ENCODE results near the gene LBR. TPM values are rescaled to one million over a fixed set of nuclear protein-coding genes. Genes with fewer than 3 reads are reported as not detected.

The LBR gene
- polyA plus RNA-seq, 1 donor (not counting 4 experiments of a cell fraction or from before 2014, with no cell fraction given): 30.5 TPM

GRCh38 chr1:225362805-225363204 lies 65.0 kb downstream of the LBR start:
- H3K4me2 ChIP-seq (ENCODE audit: control insufficient read depth, extremely low read depth, insufficient read depth, low read depth, low read length): no peak overlapping the region
- no peaks in the 10 kb centered on the region for H3K79me2 ChIP-seq (ENCODE audit: control insufficient read depth, insufficient read depth, low read length)
- no peaks in the 10 kb centered on the region for H4K20me1 ChIP-seq (ENCODE audit: control insufficient read depth, extremely low read depth, insufficient read depth, low read length)
- H3K4me3 ChIP-seq (ENCODE audit: control insufficient read depth in 2 of 3, extremely low read depth in 1 of 3, insufficient read depth in 2 of 3, low read depth in 1 of 3, low read length in 3 of 3): no peak overlapping the region
- TF ChIP-seq, protein P1, sequence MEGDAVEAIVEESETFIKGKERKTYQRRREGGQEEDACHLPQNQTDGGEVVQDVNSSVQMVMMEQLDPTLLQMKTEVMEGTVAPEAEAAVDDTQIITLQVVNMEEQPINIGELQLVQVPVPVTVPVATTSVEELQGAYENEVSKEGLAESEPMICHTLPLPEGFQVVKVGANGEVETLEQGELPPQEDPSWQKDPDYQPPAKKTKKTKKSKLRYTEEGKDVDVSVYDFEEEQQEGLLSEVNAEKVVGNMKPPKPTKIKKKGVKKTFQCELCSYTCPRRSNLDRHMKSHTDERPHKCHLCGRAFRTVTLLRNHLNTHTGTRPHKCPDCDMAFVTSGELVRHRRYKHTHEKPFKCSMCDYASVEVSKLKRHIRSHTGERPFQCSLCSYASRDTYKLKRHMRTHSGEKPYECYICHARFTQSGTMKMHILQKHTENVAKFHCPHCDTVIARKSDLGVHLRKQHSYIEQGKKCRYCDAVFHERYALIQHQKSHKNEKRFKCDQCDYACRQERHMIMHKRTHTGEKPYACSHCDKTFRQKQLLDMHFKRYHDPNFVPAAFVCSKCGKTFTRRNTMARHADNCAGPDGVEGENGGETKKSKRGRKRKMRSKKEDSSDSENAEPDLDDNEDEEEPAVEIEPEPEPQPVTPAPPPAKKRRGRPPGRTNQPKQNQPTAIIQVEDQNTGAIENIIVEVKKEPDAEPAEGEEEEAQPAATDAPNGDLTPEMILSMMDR (optimal IDR thresholded peaks at IDR 0.05 in 1 of 3, IDR thresholded peaks at IDR 0.05 in 1 of 3, conservative IDR thresholded peaks at IDR 0.05 in 1 of 3; ENCODE audit: extremely low read depth in 1 of 3, insufficient read depth in 2 of 3, low read length in 3 of 3): no peak
- no peak for TF ChIP-seq EZH2 (IDR thresholded peaks at IDR 0.05; ENCODE audit: low read length)
- H2AFZ ChIP-seq (ENCODE audit: control insufficient read depth, low read length): no peak overlapping the region
- DNase-seq (ENCODE audit: low read depth, low spot score): no peak
- H3K9me1 ChIP-seq (ENCODE audit: control insufficient read depth, extremely low read depth, insufficient read depth, low read length): no peaks in the 10 kb centered on the region
- no peaks in the 10 kb centered on the region for H3K4me1 ChIP-seq (ENCODE audit: control insufficient read depth, extremely low read depth, insufficient read depth, low read length)
- H3K27me3 ChIP-seq (ENCODE audit: control insufficient read depth, extremely low read depth, insufficient read depth, low read length): no peaks in the 10 kb centered on the region
- H3K36me3 ChIP-seq (ENCODE audit: control insufficient read depth in 2 of 2, extremely low read depth in 1 of 2, insufficient read depth in 2 of 2, low read length in 2 of 2): no peaks in the 10 kb centered on the region
- no peak for FAIRE-seq
- H3K27ac ChIP-seq (ENCODE audit: control insufficient read depth, insufficient read depth, low read length): no peak overlapping the region
- dilution Hi-C loops (cut with MboI; ENCODE audit: extremely low pct_ligation_motif_present, low sequenced_read_pairs): no loop called here
- H3K9ac ChIP-seq (ENCODE audit: control insufficient read depth, extremely low read depth, insufficient read depth, low read length): no peak overlapping the region
- no peaks in the 10 kb centered on the region for H3K9me3 ChIP-seq (ENCODE audit: control insufficient read depth, low read depth, low read length)

- H3K4me2 ChIP-seq (ENCODE audit: control insufficient read depth, extremely low read depth, insufficient read depth, low read depth, low read length): no peak overlapping the region
- no peak overlapping the region for H3K27ac ChIP-seq (ENCODE audit: control insufficient read depth, insufficient read depth, low read length)
- H3K79me2 ChIP-seq (ENCODE audit: control insufficient read depth, insufficient read depth, low read length): no peaks in the 10 kb centered on the region
- no peak overlapping the region for H3K4me3 ChIP-seq (ENCODE audit: control insufficient read depth in 2 of 3, extremely low read depth in 1 of 3, insufficient read depth in 2 of 3, low read depth in 1 of 3, low read length in 3 of 3)
- H3K36me3 ChIP-seq (ENCODE audit: control insufficient read depth in 2 of 2, extremely low read depth in 1 of 2, insufficient read depth in 2 of 2, low read length in 2 of 2): no peaks in the 10 kb centered on the region
- dilution Hi-C loops (cut with MboI; ENCODE audit: extremely low pct_ligation_motif_present, low sequenced_read_pairs): no loop called here
- no peak for DNase-seq (ENCODE audit: low read depth, low spot score)
- no peaks in the 10 kb centered on the region for H3K4me1 ChIP-seq (ENCODE audit: control insufficient read depth, extremely low read depth, insufficient read depth, low read length)
- H2AFZ ChIP-seq (ENCODE audit: control insufficient read depth, low read length): no peak overlapping the region
- no peaks in the 10 kb centered on the region for H3K9me1 ChIP-seq (ENCODE audit: control insufficient read depth, extremely low read depth, insufficient read depth, low read length)
- H3K27me3 ChIP-seq (ENCODE audit: control insufficient read depth, extremely low read depth, insufficient read depth, low read length): no peaks in the 10 kb centered on the region
- no peak overlapping the region for H3K9ac ChIP-seq (ENCODE audit: control insufficient read depth, extremely low read depth, insufficient read depth, low read length)
- no peak for FAIRE-seq
- no peaks in the 10 kb centered on the region for H3K9me3 ChIP-seq (ENCODE audit: control insufficient read depth, low read depth, low read length)
- H4K20me1 ChIP-seq (ENCODE audit: control insufficient read depth, extremely low read depth, insufficient read depth, low read length): no peaks in the 10 kb centered on the region
- TF ChIP-seq, protein P1 (optimal IDR thresholded peaks at IDR 0.05 in 1 of 3, IDR thresholded peaks at IDR 0.05 in 1 of 3, conservative IDR thresholded peaks at IDR 0.05 in 1 of 3; ENCODE audit: extremely low read depth in 1 of 3, insufficient read depth in 2 of 3, low read length in 3 of 3): no peak
Measured at GRCh38 chr1:225361176-225361575, 66.7 kb downstream of the LBR start.
